Keratinocyte (primary cell): Measurements from ENCODE around the gene ZNF628. TPM values are rescaled to one million over a fixed set of nuclear protein-coding genes. Genes with fewer than 3 reads are reported as not detected.

Source experiments
- DNase-seq: peaks from one replicate; pipeline ENCODE4 v3.0.0-alpha.2; 2011; ENCODE audit warnings: low read depth, missing footprints, low spot score
- FAIRE-seq: peaks from 2 replicates; lab custom pipeline; 2011; peaks lifted over from hg19 to GRCh38; lab: Jason Lieb, UNC
- H2AFZ ChIP-seq: 2 replicates; pipeline ENCODE4 v1.6.0; 2012; ENCODE audit warnings: low read length, control low read depth, inconsistent platforms; ENCODE audit not compliant: control insufficient read depth
- H3K27ac ChIP-seq: 2 replicates; pipeline ENCODE4 v1.5.1; 2011; ENCODE audit warnings: low read length; ENCODE audit not compliant: control insufficient read depth, insufficient read depth
- H3K27me3 ChIP-seq: 3 replicates; pipeline ENCODE4 v1.6.0; 2011; ENCODE audit warnings: low read length; ENCODE audit not compliant: control insufficient read depth, insufficient read depth; ENCODE audit errors: extremely low read depth
- H3K36me3 ChIP-seq, 2 experiments: 2 replicates in 1 of 2; 3 replicates in 1 of 2; pipeline ENCODE4 v1.5.1; 2011; ENCODE audit warnings: low read length in 2 of 2, mild to moderate bottlenecking in 1 of 2; ENCODE audit not compliant: control insufficient read depth in 2 of 2, insufficient read depth in 2 of 2; ENCODE audit errors: extremely low read depth in 1 of 2
- H3K4me1 ChIP-seq: 3 replicates; pipeline ENCODE4 v1.5.1; 2011; ENCODE audit warnings: low read length; ENCODE audit not compliant: control insufficient read depth, insufficient read depth; ENCODE audit errors: extremely low read depth
- H3K4me2 ChIP-seq: 3 replicates; pipeline ENCODE4 v1.6.0; 2011; ENCODE audit warnings: low read depth, low read length; ENCODE audit not compliant: control insufficient read depth, insufficient read depth; ENCODE audit errors: extremely low read depth
- H3K4me3 ChIP-seq, 3 experiments: fragments of 200-600 bp in 1 of 3; sonication (generic) in 1 of 3; 2 replicates in 2 of 3; 3 replicates in 1 of 3; pipeline ENCODE4 v1.5.1; 2011 to 2016; ENCODE audit warnings: low read length in 3 of 3, mild to moderate bottlenecking in 3 of 3, control low read depth in 2 of 3, inconsistent platforms in 1 of 3, low read depth in 1 of 3, mixed read lengths in 1 of 3, mixed run types in 1 of 3, moderate library complexity in 1 of 3; ENCODE audit not compliant: control insufficient read depth in 2 of 3, insufficient read depth in 2 of 3; ENCODE audit errors: extremely low read depth in 1 of 3
- H3K79me2 ChIP-seq: 2 replicates; pipeline ENCODE4 v1.6.0; 2012; ENCODE audit warnings: low read length; ENCODE audit not compliant: control insufficient read depth, insufficient read depth
- H3K9ac ChIP-seq: 3 replicates; pipeline ENCODE4 v1.6.0; 2011; ENCODE audit warnings: low read length; ENCODE audit not compliant: control insufficient read depth, insufficient read depth; ENCODE audit errors: extremely low read depth
- H3K9me1 ChIP-seq: 3 replicates; pipeline ENCODE4 v1.6.0; 2011; ENCODE audit warnings: low read length; ENCODE audit not compliant: control insufficient read depth, insufficient read depth; ENCODE audit errors: extremely low read depth
- H3K9me3 ChIP-seq: 2 replicates; pipeline ENCODE4 v1.5.1; 2012; ENCODE audit warnings: low read depth, low read length; ENCODE audit not compliant: control insufficient read depth
- H4K20me1 ChIP-seq: 3 replicates; pipeline ENCODE4 v1.6.0; 2011; ENCODE audit warnings: low read length; ENCODE audit not compliant: control insufficient read depth, insufficient read depth; ENCODE audit errors: extremely low read depth
- CTCF ChIP-seq, 3 experiments: IDR thresholded peaks in 1 of 3; conservative IDR thresholded peaks in 1 of 3; optimal IDR thresholded peaks in 1 of 3; 2 replicates in 2 of 3; 3 replicates in 1 of 3; pipeline versions ENCODE3 to v1.5.1; 2011; ENCODE audit warnings: low read length in 3 of 3, mild to moderate bottlenecking in 3 of 3, moderate library complexity in 2 of 3, control low read depth in 1 of 3, inconsistent platforms in 1 of 3; ENCODE audit not compliant: insufficient read depth in 2 of 3; ENCODE audit errors: extremely low read depth in 1 of 3
- EZH2 ChIP-seq: IDR thresholded peaks from one replicate; pipeline ENCODE4 v1.6.1; 2012; ENCODE audit warnings: inconsistent platforms, mild to moderate bottlenecking, low read length, moderate library complexity
- dilution Hi-C: fragments of 300-500 bp; cut with MboI; formaldehyde crosslinking; loops from one replicate; pipeline ENCODE4 v1.7.0; 2020; ENCODE audit warnings: low sequenced_read_pairs; ENCODE audit not compliant: extremely low pct_ligation_motif_present
- polyA plus RNA-seq, 5 experiments: library from polyadenylated mRNA; depleted of rRNA in 3 of 5; stranded (reverse) in 3 of 5; stranded (forward) in 1 of 5; unstranded in 1 of 5; fragments of >200 nt; gene quantifications; 1 replicate in 1 of 5; 2 replicates in 3 of 5; 3 replicates in 1 of 5; pipeline versions ENCODE4 v1.2.1 to v1.2.3, GENCODE V29; 2011 to 2012; ENCODE audit warnings: missing spikeins in 2 of 5, low read depth in 1 of 5, low replicate concordance in 1 of 5

Gene ZNF628
- polyA plus RNA-seq, 1 donor (not counting 4 experiments of a cell fraction or from before 2014, with no cell fraction given): 0.22 TPM

GRCh38 chr19:55525289-55526101, 49.1 kb downstream of the ZNF628 start:
- Histone ChIP-seq H3K9ac (no peak overlapping the region), H2AFZ (no peak overlapping the region), H4K20me1 (no peaks in the 10 kb centered on the region), H3K27me3 (no peaks in the 10 kb centered on the region), H3K9me3 (peaks cover 6% of the 10 kb centered on the region), H3K79me2 (no peaks in the 10 kb centered on the region), H3K36me3 (no peaks in the 10 kb centered on the region), H3K4me3 (no peak overlapping the region), H3K4me2 (no peak overlapping the region), H3K27ac (no peak overlapping the region), H3K9me1 (no peaks in the 10 kb centered on the region), H3K4me1 (no peaks in the 10 kb centered on the region)
- no peak for FAIRE-seq
- DNase-seq: no peak
- TF ChIP-seq EZH2: no peak
- no peak for TF ChIP-seq CTCF (optimal IDR thresholded peaks at IDR 0.05 in 1 of 3, IDR thresholded peaks at IDR 0.05 in 1 of 3, conservative IDR thresholded peaks at IDR 0.05 in 1 of 3; ENCODE audit: extremely low read depth in 1 of 3, insufficient read depth in 2 of 3, low read length in 3 of 3)
- dilution Hi-C loops: no loop called here

GRCh38 chr19:55526216-55527196, 50.1 kb downstream of the ZNF628 start:
- no peaks in the 10 kb centered on the region for H4K20me1 ChIP-seq
- H3K4me2 ChIP-seq: no peak overlapping the region
- no peak overlapping the region for H3K9ac ChIP-seq
- no peaks in the 10 kb centered on the region for H3K9me1 ChIP-seq
- H3K79me2 ChIP-seq: no peaks in the 10 kb centered on the region
- TF ChIP-seq EZH2: no peak
- no peak for TF ChIP-seq CTCF (optimal IDR thresholded peaks at IDR 0.05 in 1 of 3, IDR thresholded peaks at IDR 0.05 in 1 of 3, conservative IDR thresholded peaks at IDR 0.05 in 1 of 3; ENCODE audit: extremely low read depth in 1 of 3, insufficient read depth in 2 of 3, low read length in 3 of 3)
- H3K27me3 ChIP-seq: no peaks in the 10 kb centered on the region
- dilution Hi-C loops: no loop called here
- DNase-seq (no peak), FAIRE-seq (no peak)
- H3K9me3 ChIP-seq: peaks cover 6% of the 10 kb centered on the region
- no peak overlapping the region for H2AFZ ChIP-seq
- no peaks in the 10 kb centered on the region for H3K4me1 ChIP-seq
- no peak overlapping the region for H3K4me3 ChIP-seq
- H3K36me3 ChIP-seq: no peaks in the 10 kb centered on the region
- no peak overlapping the region for H3K27ac ChIP-seq
